ENCODE results near the gene NIT2.

NIT2 gene

GRCh38 chr3:100404250-100404548 lies 69.6 kb downstream of the NIT2 start:
- in situ Hi-C loops (cut with MboI; ENCODE audit: low sequenced_read_pairs, unreplicated experiment) = no loop called here
- no peak for TF ChIP-seq CTCF (IDR thresholded peaks at IDR 0.05; ENCODE audit: borderline replicate concordance, control extremely low read depth, extremely low read depth, insufficient read depth, missing control alignments)
- DNase-seq (ENCODE audit: low spot score) = no peak

GRCh38 chr3:100407164-100407563 lies 72.6 kb downstream of the NIT2 start:
- in situ Hi-C loops (cut with MboI; ENCODE audit: low sequenced_read_pairs, unreplicated experiment) = no loop called here
- DNase-seq (ENCODE audit: low spot score) = no peak
- no peak for TF ChIP-seq CTCF (IDR thresholded peaks at IDR 0.05; ENCODE audit: borderline replicate concordance, control extremely low read depth, extremely low read depth, insufficient read depth, missing control alignments)

GRCh38 chr3:100407977-100408532 lies 73.5 kb downstream of the NIT2 start:
- in situ Hi-C loops (cut with MboI; ENCODE audit: low sequenced_read_pairs, unreplicated experiment) = no loop called here
- no peak for TF ChIP-seq CTCF (IDR thresholded peaks at IDR 0.05; ENCODE audit: borderline replicate concordance, control extremely low read depth, extremely low read depth, insufficient read depth, missing control alignments)

More at GRCh38 chr3:100407977-100408532, 73.5 kb downstream of the NIT2 start:
- no peak for DNase-seq (ENCODE audit: low spot score)

Data from GM13976 (cell line).